Dedifferentiated amniotic fluid mesenchymal stem cell (primary cell): ENCODE results near the gene NFASC.

Experiments used
- DNase-seq: peaks from one replicate; pipeline ENCODE4 v3.0.0-alpha.2; 2016; ENCODE audit errors: extremely low spot score

The NFASC gene

DNA sequence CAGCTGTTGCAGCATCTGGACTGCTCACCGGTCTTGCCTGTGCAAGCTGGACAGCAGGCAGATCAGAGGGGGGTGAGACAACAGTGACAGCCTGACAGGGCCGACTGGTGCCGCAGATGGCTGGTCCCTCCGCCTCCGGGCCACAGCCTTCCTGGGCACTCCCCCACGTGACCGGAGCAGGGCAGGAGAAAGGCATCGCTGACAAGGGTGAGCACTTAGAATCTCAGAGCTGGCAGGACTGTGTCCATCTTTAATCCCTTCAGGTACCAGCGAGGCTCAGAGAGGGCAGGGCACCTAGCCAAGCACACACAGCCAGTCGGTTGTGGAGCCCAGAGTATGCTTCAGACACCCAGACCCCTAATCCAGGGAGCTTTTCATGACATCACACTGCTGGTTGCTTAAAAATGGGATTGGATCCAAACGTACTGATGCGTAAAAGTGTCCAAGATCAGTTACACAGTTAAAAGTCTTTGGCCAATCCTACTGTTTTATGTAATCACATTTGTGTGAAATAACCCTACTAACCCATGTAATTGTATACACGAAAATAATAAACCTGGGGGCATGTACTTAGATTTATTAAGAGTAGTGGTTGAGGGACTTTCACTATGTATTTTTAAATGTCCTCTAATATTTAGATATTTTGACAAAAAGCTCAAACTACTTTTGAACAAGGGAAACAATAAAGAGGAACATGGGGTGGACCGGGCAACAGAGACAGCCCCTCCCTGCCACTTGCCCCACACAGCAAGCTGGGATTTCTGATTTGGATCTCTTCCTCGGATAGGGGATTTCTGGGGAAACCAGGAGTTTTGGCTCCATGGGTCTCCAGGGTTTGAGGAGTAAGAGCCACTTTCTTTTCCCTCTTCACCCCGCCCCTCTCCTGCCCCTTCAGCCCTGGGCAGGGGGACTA, 171.6 kb downstream of the NFASC start:
- no peak for DNase-seq

DNA sequence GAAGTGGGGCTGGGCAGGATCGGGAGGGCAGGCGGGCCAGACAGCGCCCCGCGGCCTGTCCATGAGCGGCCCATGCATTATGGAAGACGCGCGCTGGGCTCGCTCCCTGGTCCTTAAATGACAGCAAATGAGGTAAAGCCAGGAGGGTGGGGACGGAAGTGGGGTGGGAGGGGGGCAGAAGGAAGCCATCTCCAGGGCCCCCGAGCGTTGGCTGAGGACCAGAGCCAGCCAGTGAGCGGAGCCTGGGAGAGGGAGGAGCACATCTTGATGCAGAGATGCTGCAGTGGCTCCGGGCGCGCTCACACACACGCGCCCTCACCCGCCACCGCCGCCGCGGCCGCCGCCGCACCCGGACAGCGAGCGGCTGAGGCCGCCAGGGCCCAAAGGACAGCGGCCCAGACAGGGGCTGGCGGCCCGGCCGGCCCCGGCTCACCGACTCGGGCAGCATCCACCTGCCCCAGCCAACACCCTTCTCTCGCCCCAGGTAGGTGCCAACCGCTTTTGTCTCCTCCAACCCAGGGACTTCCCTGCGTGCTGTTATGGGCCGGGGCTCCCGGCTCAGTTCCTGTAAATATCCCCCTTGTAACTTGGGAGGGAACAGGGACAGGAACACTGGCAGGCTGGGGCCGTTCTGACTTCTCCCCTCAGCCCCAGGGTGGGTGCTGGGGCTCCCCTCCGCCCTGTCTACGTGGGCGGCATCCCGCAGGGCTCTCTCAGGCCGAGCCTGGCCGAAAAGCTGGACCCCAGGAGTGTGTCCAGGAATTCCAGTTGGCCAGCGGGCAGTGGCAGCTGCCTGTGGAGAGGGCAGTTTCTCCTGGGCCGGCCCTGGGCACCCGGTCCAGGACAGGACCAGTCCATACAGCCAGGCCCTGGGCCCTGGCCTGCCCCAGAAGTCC, 172.5 kb downstream of the NFASC start, which contains the start of gene CNTN2:
CNTN2 (plus strand) TSS at position 302 of the 896 bp plus-strand sequence. CDS start 9,974 bp downstream, outside the sequence.
- DNase-seq: no peak

DNA sequence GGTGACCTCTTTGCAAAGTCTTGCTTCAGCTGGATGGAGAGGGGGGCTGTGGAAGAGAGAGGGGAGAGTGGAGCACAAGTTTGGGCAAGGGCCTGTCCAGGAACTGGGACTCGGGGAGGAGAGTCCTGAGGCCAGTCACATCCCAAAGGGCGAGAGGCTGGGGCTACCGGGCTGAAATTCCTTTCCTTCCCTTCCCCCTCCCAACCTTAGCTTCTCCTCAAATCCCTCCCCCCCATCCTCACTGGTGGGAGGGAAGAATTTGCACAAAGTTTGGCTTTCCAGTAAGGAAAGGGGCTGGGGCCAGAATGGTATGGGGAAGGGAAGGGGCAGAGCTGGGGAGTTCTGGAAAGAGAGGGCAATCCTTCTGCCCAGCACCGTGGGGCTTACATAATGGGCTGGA, 173.2 kb downstream of the NFASC start:
- DNase-seq: no peak

DNA sequence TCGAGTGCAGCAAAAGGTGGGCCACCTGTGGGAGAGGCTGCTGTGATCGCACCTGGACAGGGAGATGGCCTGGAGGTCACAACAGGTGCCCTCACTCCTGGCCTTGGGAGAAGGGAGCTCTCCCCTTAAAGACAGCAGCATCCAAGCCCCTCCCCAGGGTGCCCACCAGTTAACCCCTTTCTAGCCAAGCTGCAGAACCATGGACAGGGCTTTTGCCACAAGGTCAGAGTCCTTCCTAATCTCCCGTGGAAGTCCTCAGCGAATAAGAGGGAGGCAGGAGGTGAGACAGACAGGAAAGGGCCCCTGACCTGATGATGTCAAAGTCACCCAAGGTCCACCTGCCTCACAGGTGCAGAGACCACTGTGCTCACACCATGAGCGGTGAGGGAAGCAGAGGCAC, 174.1 kb downstream of the NFASC start:
- no peak for DNase-seq

DNA sequence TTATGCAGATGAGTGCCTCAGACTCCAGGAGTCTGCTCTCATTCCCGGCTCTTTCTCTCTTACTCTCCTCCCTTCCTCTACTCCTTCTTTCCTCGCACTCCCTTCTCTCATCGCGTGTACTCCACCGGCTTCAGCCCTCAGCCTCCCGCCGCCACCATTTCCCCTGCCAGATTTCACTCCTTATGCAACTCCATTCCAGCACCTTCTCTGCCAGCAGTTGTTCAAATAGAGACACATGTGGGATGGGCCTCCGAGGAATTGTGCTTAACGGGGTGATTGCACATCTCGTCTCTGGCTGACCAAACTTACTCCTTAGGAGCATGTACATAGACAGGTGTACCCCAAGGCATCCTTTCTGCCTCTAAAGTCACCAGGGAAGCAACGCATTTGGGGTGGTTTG, 174.5 kb downstream of the NFASC start:
- DNase-seq: no peak

DNA sequence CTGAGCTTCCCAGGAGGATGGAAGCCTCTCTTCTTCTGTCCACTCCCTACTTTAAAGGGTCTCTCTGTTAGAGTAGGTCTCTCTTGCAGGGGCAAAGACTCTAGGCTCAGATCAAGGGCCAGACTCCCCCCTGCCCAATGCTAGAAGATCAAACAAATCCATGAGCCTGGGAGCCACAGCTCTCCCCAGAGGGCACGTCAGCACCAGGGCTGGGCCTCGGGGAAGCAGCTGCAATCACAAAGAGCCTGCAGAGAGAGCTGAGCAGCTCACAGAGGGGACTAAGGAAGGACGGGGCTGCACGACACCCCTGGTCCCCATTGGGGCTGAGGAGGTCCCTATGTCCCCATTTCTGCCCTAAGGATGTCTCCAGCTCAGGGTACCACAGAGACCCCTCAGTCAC, 176.2 kb downstream of the NFASC start:
- DNase-seq: no peak

DNA sequence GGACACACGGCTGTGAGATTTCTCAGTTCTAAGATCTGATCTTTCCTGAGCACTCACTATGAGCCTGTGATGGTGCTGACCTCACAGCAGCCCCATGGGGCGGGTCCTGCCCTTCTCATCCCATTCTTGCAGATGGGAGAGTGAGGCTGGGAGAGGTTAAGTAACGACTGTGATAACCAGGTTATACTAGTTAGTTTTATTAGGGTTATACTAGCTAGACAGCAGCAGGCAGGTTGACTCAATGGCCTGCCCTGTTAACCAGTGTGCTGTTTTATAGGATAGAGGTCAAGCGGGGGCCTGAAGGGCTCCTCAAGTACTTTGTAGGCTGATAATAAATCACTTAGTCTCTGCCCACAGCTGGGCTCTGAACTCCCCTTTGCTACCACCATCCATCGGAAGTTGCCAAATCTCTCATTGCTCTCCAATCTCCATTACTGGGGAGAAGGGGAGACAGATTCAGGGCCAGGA, 177.1 kb downstream of the NFASC start:
- DNase-seq: no peak

DNA sequence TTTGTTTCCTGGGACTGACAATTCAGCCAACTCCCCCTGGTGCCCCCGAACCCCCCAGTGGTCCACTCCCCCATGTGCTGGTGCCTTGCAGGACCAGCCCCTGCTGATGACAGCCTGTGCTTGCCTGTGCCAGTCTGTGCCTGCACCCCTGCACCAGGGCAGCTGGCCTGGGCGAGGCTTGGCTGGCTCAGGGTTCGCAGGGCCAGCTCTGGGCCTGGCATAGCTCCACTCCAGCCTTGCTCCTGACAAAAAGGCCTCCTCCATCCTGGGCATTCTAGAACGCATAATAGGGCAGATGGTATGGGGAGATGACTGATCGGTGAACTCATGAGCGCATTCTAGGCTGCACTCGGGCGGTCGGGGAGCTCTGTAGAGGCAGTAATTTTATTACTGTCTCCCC, 177.7 kb downstream of the NFASC start:
- no peak for DNase-seq

DNA sequence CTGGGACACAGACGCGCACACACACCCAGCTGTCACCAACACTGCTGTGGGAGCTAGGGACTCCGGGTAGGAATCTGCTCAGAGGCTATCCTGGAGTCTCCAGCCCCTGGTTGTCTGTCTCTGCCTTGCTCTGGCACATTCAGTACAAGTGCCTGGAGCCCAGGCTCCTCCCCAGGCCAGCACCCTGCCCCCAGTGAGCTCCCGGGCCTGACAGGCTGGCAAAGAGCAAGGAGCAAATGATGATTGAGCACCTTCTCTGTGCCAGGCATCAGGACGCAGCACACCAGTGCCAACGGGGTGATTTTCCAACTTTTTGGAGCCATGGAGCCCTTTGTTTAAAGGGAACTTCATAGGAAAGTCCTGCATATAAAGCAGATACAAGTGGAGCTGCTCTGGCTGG, 178.8 kb downstream of the NFASC start:
- no peak for DNase-seq

DNA sequence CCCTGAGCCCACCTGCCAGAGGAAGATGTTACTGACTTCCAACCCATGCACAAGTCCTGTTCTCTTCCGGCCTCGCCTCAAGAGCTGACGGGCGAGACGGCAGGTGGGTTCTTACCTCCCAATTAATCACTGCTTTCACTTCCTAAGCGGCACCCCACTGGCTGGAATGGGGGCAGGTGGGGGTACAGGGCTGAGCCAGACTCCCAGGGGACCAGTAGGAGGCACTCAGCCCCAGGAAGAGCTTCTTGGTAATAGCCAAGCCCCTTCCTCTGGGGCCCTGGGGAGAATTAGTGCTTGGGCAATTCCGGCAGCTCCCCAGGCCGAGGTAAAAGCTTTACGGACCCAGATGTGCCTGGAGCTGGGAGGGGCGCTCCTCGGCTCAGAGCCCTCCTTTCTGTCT, 182.0 kb downstream of the NFASC start:
- no peak for DNase-seq

DNA sequence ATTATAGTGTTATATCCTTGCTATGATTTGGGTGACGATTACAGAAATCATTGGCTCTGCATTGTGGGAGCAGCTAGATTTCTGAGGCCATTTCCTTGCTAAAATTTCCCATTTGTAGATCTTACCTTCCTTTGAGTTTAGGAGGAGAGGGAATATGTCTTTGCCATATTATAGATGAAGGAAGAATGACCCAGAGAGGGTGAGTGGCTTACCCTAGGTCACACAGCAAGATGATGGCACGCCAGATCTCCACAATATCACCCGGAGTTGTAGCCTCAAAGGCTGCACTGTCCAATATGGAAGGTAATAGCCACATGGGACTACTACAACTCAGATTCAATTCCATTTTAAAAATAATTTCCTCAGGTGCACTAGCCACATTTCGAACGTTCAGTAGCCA, 182.6 kb downstream of the NFASC start:
- no peak for DNase-seq

DNA sequence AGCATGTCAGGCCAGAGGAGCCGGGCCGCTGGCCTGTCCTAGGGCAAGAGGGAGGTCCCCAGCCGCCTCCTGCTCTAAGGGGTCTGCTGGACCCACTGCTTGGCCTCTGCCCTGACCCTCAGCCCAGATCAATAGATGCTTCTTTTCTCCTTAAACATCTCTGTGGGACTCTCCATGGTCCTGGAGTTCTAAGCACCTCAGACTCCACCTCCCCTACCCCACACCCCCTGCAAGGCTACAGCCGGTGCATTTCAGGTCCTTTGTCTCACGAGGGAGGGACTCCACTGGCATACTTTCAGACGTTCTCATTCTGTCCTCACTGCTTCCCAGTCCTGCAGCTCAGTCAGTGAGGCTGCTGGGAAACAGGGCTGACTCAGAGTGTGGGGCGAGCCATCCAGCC, 183.4 kb downstream of the NFASC start:
- DNase-seq: no peak

DNA sequence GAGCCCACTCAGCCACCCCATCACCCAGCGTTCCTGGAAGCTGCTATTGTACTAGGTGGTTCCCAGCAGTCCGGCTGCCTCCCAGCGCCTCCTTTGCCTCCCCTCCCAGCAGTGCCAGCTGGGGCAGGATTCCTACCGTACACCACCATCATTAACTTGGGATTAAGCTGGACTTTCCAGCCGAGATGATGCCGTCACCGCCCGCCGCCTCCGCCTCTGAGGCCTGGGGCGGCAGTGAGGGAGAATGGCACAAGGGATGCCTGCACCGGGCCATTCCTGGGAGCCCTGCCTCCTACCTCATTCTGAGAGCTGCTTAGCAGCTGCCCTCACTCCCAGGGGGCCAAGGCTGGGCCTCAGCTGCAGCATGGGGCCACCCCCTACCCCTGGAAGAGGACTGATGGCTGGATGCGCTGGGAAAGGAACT, 185.5 kb downstream of the NFASC start:
- DNase-seq: no peak

DNA sequence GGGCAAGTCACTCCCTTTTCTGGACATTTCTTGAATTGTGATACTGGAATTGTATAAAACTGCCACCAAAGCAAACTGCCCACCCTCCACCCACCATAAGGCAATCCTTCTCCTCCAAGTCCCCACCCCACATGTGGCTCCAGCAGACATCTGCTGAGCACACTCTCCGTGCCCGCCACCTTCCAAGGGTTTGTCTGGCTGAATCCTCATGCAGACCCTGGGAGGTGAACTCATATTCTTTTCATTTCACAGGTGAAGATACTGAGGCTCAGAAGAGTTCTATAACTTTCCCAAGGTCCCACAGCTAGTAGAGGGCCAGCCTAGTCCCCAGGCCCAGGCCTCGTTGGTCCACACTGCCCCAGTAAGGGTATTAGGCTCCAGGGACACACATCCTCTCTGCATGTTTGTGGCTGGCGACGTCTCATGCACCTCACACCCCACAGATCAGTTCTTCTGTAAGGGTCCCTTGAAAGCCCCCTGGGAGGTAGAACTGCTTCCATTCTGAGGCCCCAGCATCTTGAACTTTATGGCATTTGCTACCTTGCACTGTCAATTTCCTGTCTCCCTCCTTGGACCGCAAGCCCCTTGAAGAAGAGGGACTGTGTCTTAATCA, 186.4 kb downstream of the NFASC start:
- no peak for DNase-seq

DNA sequence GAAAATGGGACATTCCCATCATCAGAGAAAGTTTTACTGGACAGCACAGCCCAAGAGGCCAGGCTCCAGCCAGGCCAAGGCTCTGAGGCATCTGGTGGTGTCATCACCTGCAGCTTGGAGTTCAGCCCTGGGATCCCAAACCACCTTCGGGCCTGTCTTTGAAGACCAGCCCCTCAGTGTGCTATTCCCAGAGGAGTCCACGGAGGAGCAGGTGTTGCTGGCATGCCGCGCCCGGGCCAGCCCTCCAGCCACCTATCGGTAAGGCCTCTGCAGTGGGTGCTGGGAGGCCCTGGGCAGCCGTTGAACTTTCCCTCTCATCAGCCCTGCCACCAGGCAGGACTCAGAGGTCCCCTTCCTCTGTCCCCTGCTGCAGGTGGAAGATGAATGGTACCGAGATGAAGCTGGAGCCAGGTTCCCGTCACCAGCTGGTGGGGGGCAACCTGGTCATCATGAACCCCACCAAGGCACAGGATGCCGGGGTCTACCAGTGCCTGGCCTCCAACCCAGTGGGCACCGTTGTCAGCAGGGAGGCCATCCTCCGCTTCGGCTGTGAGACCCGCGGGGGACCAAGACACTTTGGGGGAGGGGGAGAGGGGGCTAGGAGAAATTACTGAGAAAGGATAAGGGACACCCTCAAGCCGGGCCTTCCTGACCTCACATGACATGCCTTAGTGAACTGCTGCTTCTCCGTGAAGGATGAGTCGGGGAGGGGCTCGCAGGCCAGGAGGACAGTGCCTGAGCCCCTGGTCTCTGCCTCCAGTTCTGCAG, 187.3 kb downstream of the NFASC start:
- no peak for DNase-seq

DNA sequence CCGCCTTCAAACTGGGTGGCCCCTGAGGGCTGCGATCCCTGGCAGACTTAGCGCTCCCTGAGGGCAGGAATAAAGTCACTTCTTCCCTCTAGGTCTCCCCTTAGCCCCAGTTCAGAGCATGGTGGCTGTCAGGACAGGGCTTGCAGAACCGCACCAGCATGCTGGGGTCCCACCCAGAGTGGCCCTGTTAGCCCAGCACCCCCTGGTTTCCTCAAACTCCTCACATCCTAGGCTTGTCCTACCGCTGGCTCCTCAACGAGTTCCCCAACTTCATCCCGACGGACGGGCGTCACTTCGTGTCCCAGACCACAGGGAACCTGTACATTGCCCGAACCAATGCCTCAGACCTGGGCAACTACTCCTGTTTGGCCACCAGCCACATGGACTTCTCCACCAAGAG, 188.2 kb downstream of the NFASC start:
- DNase-seq: no peak

DNA sequence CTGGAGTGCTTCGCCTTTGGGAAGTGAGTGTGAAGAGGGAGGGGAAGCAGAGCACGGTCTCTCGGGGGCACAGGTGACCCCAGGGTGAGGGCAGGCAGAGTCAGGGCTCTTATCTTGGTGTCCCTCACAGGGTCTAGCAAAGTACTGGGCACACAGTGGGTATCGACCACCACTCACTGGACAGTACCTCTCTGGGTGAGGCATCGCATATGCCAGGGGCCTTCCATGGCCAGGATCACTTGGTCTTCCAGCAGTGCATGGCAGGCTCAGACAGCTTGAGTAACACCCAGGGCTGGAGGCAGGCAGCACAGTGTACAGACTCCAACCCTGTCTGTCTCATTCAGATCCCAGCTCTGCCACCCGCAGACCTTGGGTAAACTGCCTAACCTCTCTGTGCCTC, 189.0 kb downstream of the NFASC start:
- DNase-seq: no peak

DNA sequence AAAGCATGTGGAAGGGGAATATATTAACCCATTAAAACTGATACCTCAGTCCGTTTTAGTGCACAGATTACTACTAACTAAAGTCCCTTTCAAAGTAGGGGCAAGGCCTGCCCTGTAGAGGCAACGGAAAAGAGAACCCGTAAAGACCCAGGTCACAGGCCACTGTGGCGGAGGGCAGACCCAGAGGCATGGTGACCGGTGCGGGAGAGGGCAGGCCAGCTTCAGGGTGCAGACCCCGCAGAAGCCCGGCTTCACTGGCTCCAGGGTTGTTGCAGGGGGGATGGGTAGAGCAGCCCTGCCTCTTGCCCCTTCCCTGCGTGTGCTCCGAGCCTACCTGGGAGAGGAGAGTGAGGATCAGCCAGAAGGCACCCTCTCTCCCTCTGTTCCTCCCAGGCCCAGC, 190.1 kb downstream of the NFASC start:
- DNase-seq: no peak

DNA sequence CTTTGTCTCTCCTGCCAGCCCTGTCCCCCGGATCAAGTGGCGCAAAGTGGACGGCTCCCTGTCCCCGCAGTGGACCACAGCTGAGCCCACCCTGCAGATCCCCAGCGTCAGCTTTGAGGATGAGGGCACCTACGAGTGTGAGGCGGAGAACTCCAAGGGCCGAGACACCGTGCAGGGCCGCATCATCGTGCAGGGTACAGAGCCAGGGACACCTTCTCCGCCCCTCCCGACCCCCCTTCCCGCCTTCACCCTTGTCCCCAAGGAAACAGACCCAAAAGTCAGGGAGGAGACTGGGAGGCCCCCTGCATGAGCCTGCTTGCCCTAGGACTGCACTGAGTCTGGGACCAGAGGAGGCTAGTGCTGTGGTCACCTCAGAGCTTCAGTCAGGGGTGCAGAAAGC, 190.6 kb downstream of the NFASC start:
- no peak for DNase-seq

DNA sequence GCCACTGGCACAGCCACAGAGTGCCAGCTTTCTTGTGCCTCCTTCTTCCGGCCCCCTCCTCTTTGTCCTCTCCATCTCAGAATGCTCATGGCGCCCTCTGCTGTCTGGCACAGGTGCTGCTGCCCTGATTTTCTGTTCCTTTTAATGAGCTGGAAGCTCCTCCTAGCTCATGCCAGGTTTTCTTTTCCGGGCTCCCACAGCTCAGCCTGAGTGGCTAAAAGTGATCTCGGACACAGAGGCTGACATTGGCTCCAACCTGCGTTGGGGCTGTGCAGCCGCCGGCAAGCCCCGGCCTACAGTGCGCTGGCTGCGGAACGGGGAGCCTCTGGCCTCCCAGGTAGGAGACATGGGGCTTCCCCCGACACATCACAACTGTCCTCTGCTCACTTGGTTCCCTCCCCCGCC, 191.0 kb downstream of the NFASC start:
- peak; percentile 75 for DNase-seq

DNA sequence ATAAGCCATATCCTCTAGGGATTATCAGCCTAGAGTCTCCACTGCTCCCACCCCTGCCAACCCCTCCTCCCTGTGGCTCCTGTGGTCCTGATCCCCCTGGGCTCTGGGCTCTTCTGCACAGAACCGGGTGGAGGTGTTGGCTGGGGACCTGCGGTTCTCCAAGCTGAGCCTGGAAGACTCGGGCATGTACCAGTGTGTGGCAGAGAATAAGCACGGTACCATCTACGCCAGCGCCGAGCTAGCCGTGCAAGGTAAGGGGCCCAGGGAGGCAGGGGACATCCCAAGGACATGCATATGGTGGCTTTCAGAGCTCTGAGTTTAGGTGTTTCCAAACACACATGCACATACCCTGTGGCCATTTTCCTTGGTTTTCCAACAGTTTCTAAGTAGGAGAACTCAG, 191.7 kb downstream of the NFASC start:
- DNase-seq: no peak
